H1 (cell line): ENCODE data around the gene LILRB2. TPM values are rescaled to one million over a fixed set of nuclear protein-coding genes. Genes with fewer than 3 reads are reported as not detected.

Experiments
- CTCF ChIA-PET: fragments of 300-600 bp; sonication (Branson Sonifier 250); formaldehyde crosslinking; loops from one replicate; lab custom pipeline; 2021; ENCODE audit not compliant: partially characterized antibody; lab: Charles Lee
- POLR2A ChIA-PET: fragments of 300-600 bp; sonication (Branson Sonifier 250); formaldehyde crosslinking; loops from one replicate; lab custom pipeline; 2021; ENCODE audit warnings: inconsistent platforms; ENCODE audit not compliant: partially characterized antibody; lab: Charles Lee
- DNase-seq, 2 experiments: peaks; one replicate each; pipeline versions ENCODE4 v3.0.0 to v3.0.0-alpha.2; 2010 to 2022; ENCODE audit warnings: low spot score in 2 of 2, low read depth in 1 of 2, mixed read lengths in 1 of 2
- FAIRE-seq: peaks from 2 replicates; lab custom pipeline; 2011; peaks lifted over from hg19 to GRCh38; lab: Jason Lieb, UNC
- H2AFZ ChIP-seq: 2 replicates; pipeline ENCODE4 v1.8.1; 2012; ENCODE audit warnings: low read length, inconsistent platforms
- H2AK5ac ChIP-seq: 2 replicates; pipeline ENCODE4 v1.6.1; 2013; ENCODE audit warnings: low read depth, low read length
- H2BK120ac ChIP-seq: replicated peaks from 2 replicates; pipeline ENCODE3; 2013; ENCODE audit warnings: low read depth, low read length, inconsistent platforms
- H2BK12ac ChIP-seq: 2 replicates; pipeline ENCODE4 v1.6.1; 2013; ENCODE audit warnings: low read depth, low read length
- H2BK15ac ChIP-seq: 2 replicates; pipeline ENCODE4 v1.6.1; 2013; ENCODE audit warnings: low read length
- H2BK20ac ChIP-seq: 2 replicates; pipeline ENCODE4 v1.6.1; 2013; ENCODE audit warnings: low read length
- H2BK5ac ChIP-seq: 2 replicates; pipeline ENCODE4 v1.6.1; 2013; ENCODE audit warnings: low read depth, low read length
- H3K14ac ChIP-seq: 2 replicates; pipeline ENCODE4 v1.6.1; 2013; ENCODE audit warnings: inconsistent platforms; ENCODE audit not compliant: insufficient read length
- H3K18ac ChIP-seq: 2 replicates; pipeline ENCODE4 v1.6.1; 2013; ENCODE audit warnings: low read length; ENCODE audit errors: extremely low read depth
- H3K23ac ChIP-seq: 2 replicates; pipeline ENCODE4 v1.6.1; 2013; ENCODE audit warnings: inconsistent platforms; ENCODE audit not compliant: insufficient read length
- H3K23me2 ChIP-seq: 2 replicates; pipeline ENCODE4 v1.6.1; 2013; ENCODE audit warnings: low read depth, low read length
- H3K27ac ChIP-seq: 2 replicates; pipeline ENCODE4 v1.6.1; 2011; ENCODE audit warnings: low read depth, low read length, inconsistent platforms
- H3K27me3 ChIP-seq, 4 experiments: replicated peaks in 1 of 4; 1 replicate in 1 of 4; 2 replicates in 3 of 4; pipeline versions ENCODE4 v1.6.1 to v1.8.1; 2011 to 2013; ENCODE audit warnings: low read length in 3 of 4, mild to moderate bottlenecking in 3 of 4, inconsistent platforms in 2 of 4, mixed read lengths in 2 of 4, moderate library complexity in 1 of 4; ENCODE audit not compliant: control insufficient read depth in 3 of 4, insufficient read depth in 3 of 4; ENCODE audit errors: extremely low read depth in 1 of 4
- H3K36me3 ChIP-seq, 4 experiments: 2 replicates each; pipeline versions ENCODE4 v1.6.1 to v1.8.1; 2011 to 2013; ENCODE audit warnings: mild to moderate bottlenecking in 4 of 4, low read length in 3 of 4, moderate library complexity in 2 of 4, control low read depth in 1 of 4, inconsistent platforms in 1 of 4; ENCODE audit not compliant: insufficient read depth in 4 of 4, control insufficient read depth in 2 of 4
- H3K4ac ChIP-seq: replicated peaks from 2 replicates; pipeline ENCODE3; 2013; ENCODE audit warnings: low read length, low read depth, mixed read lengths, inconsistent platforms; ENCODE audit not compliant: insufficient read length
- H3K4me1 ChIP-seq, 4 experiments: replicated peaks in 1 of 4; 1 replicate in 1 of 4; 2 replicates in 3 of 4; pipeline versions ENCODE4 v1.6.1 to v1.8.1; 2011 to 2013; ENCODE audit warnings: low read length in 3 of 4, inconsistent platforms in 2 of 4, mixed read lengths in 1 of 4; ENCODE audit not compliant: insufficient read depth in 4 of 4, control insufficient read depth in 3 of 4
- H3K4me2 ChIP-seq, 2 experiments: 2 replicates each; pipeline versions ENCODE4 v1.6.1 to v1.8.1; 2011 to 2013; ENCODE audit warnings: low read depth in 2 of 2, low read length in 2 of 2, control low read depth in 1 of 2, inconsistent platforms in 1 of 2, mild to moderate bottlenecking in 1 of 2; ENCODE audit not compliant: insufficient read depth in 1 of 2
- H3K4me3 ChIP-seq, 4 experiments: fragments of 200-600, 300-600 bp in 1 of 4; sonication (generic), shearing (Covaris generic), sonication (Bioruptor Twin) in 1 of 4; 2 replicates each; pipeline versions ENCODE4 v1.5.1 to v1.8.1; 2011 to 2016; ENCODE audit warnings: low read length in 4 of 4, low read depth in 3 of 4, control low read depth in 2 of 4, inconsistent platforms in 2 of 4, mild to moderate bottlenecking in 2 of 4, mixed read lengths in 1 of 4, moderate library complexity in 1 of 4; ENCODE audit not compliant: insufficient read depth in 2 of 4; ENCODE audit errors: extremely low read depth in 1 of 4
- H3K56ac ChIP-seq: replicated peaks from 2 replicates; pipeline ENCODE3; 2013; ENCODE audit warnings: low read depth, mild to moderate bottlenecking, mixed read lengths, low read length, inconsistent platforms; ENCODE audit not compliant: insufficient read length
- H3K79me1 ChIP-seq: 2 replicates; pipeline ENCODE4 v1.6.1; 2013; ENCODE audit warnings: low read depth, low read length, control low read depth
- H3K79me2 ChIP-seq, 2 experiments: 2 replicates each; pipeline versions ENCODE4 v1.6.1 to v1.8.1; 2012 to 2013; ENCODE audit warnings: low read length in 2 of 2, mild to moderate bottlenecking in 2 of 2, inconsistent platforms in 1 of 2; ENCODE audit not compliant: insufficient read depth in 2 of 2, control insufficient read depth in 1 of 2
- H3K9ac ChIP-seq, 4 experiments: replicated peaks in 1 of 4; 1 replicate in 1 of 4; 2 replicates in 3 of 4; pipeline versions ENCODE4 v1.6.1 to v1.8.1; 2011 to 2013; ENCODE audit warnings: low read depth in 3 of 4, low read length in 3 of 4, control low read depth in 2 of 4, mild to moderate bottlenecking in 2 of 4, moderate library complexity in 2 of 4, inconsistent platforms in 1 of 4; ENCODE audit errors: extremely low read depth in 1 of 4
- H3K9me3 ChIP-seq, 2 experiments: 2 replicates each; pipeline versions ENCODE4 v1.6.1 to v1.8.1; 2012 to 2013; ENCODE audit warnings: mild to moderate bottlenecking in 2 of 2, moderate library complexity in 2 of 2, control low read depth in 1 of 2, inconsistent platforms in 1 of 2, low read depth in 1 of 2, low read length in 1 of 2, mixed read lengths in 1 of 2; ENCODE audit not compliant: insufficient read depth in 2 of 2
- H4K20me1 ChIP-seq, 2 experiments: replicated peaks in 1 of 2; 2 replicates each; pipeline versions ENCODE3 to v1.8.1; 2011 to 2013; ENCODE audit warnings: inconsistent platforms in 2 of 2, low read length in 2 of 2, mild to moderate bottlenecking in 1 of 2; ENCODE audit not compliant: insufficient read depth in 2 of 2, control insufficient read depth in 1 of 2
- H4K5ac ChIP-seq: 2 replicates; pipeline ENCODE4 v1.6.1; 2013; ENCODE audit warnings: low read length, low read depth, mixed read lengths, inconsistent platforms; ENCODE audit not compliant: insufficient read length
- H4K8ac ChIP-seq: 2 replicates; pipeline ENCODE4 v1.8.0; 2013; ENCODE audit warnings: mild to moderate bottlenecking, moderate library complexity, low read length, inconsistent platforms; ENCODE audit not compliant: insufficient read depth; ENCODE audit errors: extremely low read depth
- H4K91ac ChIP-seq: replicated peaks from 2 replicates; pipeline ENCODE3; 2013; ENCODE audit warnings: low read length, mixed read lengths, inconsistent platforms; ENCODE audit not compliant: insufficient read length
- CBX5 ChIP-seq: fragments of 300-800, 300-1000 bp; sonication (generic); IDR thresholded peaks from 2 replicates; pipeline ENCODE4 v1.7.1; 2016; ENCODE audit warnings: antibody characterized with exemption, low read length, low read depth
- CEBPB ChIP-seq: IDR thresholded peaks from 2 replicates; pipeline ENCODE4 v1.6.1; 2012; ENCODE audit warnings: low read depth, low read length
- KDM5A ChIP-seq: fragments of 200-600 bp; IDR thresholded peaks from 2 replicates; pipeline ENCODE4 v1.7.1; 2012; ENCODE audit warnings: mild to moderate bottlenecking, low read length, inconsistent platforms, mixed read lengths
- NRF1 ChIP-seq: IDR thresholded peaks from 2 replicates; pipeline ENCODE4 v1.6.1; 2011; ENCODE audit warnings: mild to moderate bottlenecking, low read depth, low read length, improper control_type of control experiment
- SP1 ChIP-seq: IDR thresholded peaks from 2 replicates; pipeline ENCODE4 v1.6.1; 2011; ENCODE audit warnings: low read depth, low read length
- TAF1 ChIP-seq: IDR thresholded peaks from 2 replicates; pipeline ENCODE4 v1.6.1; 2011; ENCODE audit warnings: mild to moderate bottlenecking, low read depth, low read length
- TCF12 ChIP-seq: IDR thresholded peaks from 2 replicates; pipeline ENCODE4 v1.6.1; 2011; ENCODE audit warnings: low read depth, mild to moderate bottlenecking, low read length
- TEAD4 ChIP-seq: IDR thresholded peaks from 2 replicates; pipeline ENCODE4 v1.6.1; 2012; ENCODE audit warnings: low read depth, low read length, inconsistent platforms, mixed read lengths
- YY1 ChIP-seq: IDR thresholded peaks from 2 replicates; pipeline ENCODE4 v1.6.1; 2011; ENCODE audit warnings: low read depth, mild to moderate bottlenecking, low read length
- WGBS, 2 experiments: shearing (Covaris generic) in 1 of 2; methylation state at CpG; one replicate each; pipeline versions ENCODE4 v1.1.6 to v1.1.7; 2013 to 2015; ENCODE audit warnings: low lambda C conversion rate in 2 of 2, mixed read lengths in 2 of 2, inconsistent platforms in 1 of 2, low coverage in 1 of 2, missing lambda C conversion rate in 1 of 2; ENCODE audit not compliant: insufficient replicate concordance in 2 of 2, insufficient coverage in 1 of 2, insufficient read length in 1 of 2; ENCODE audit errors: extremely low coverage in 1 of 2, missing lambda C conversion rate in 1 of 2; 5-methylcytosine and 5-hydroxymethylcytosine counted together
- polyA plus RNA-seq, 7 experiments: library from polyadenylated mRNA; depleted of rRNA in 3 of 7; stranded (reverse) in 5 of 7; unstranded in 2 of 7; fragments of >200 nt in 5 of 7; fragments of 200-250 nt in 2 of 7; gene quantifications; 1 replicate in 5 of 7; 2 replicates in 1 of 7; 4 replicates in 1 of 7; pipeline versions ENCODE4 v1.2.1 to v1.2.3, GENCODE V29; 2011 to 2013; ENCODE audit warnings: missing spikeins in 2 of 7, mixed read lengths in 2 of 7
- total RNA-seq: library from RNA; stranded (reverse); fragmentation: NEBNext Ultra II Directional; extraction: Animal tissue kit (Norgen Biotek cat#: 25700); gene quantifications from 2 replicates; pipeline ENCODE4 v1.2.1, GENCODE V29; 2021

The LILRB2 gene
- total and polyA plus RNA-seq, 2 of the 8 experiments (the other 6 are each of a cell fraction or from before 2014, with no cell fraction given) = not detected

GRCh38 chr19:54316746-54317107 lies 35.8 kb upstream of the LILRB2 start:
- H3K4ac ChIP-seq = no peak overlapping the region
- TF ChIP-seq CEBPB (no peak), KDM5A (no peak), TEAD4 (0 out of 2 replicates have a peak, but pooled peaks have one; percentile 11), TAF1 (no peak), CBX5 (no peak), YY1 (no peak), NRF1 (no peak), SP1 (0 out of 2 replicates have a peak, but pooled peaks have one; percentile 59), TCF12 (no peak)
- peak overlapping the region; percentile 32; the same call in 1 of the 2 replicates for H3K18ac ChIP-seq
- no peak overlapping the region for H3K56ac ChIP-seq
- 0 out of 7 replicates have a peak overlapping the region, but pooled peaks of 1 of the 4 experiments have one; percentile 59 for H3K9ac ChIP-seq
- no peak overlapping the region for H3K23ac ChIP-seq
- peak overlapping the region; percentile 68 for H2BK5ac ChIP-seq
- H2BK15ac ChIP-seq = no peak overlapping the region
- peak overlapping the region in 1 of 2 experiments; percentile 18; a peak in 2 of 4 replicates for H3K4me2 ChIP-seq
- no peak overlapping the region for H4K91ac ChIP-seq
- no peaks in the 10 kb centered on the region for H4K20me1 ChIP-seq
- FAIRE-seq (peak; percentile 63), DNase-seq (peak; percentile 61 to 78)
- H2AFZ ChIP-seq = no peak overlapping the region
- H3K4me1 ChIP-seq = no peaks in the 10 kb centered on the region; a peak in 1 of 7 replicates
- no peaks in the 10 kb centered on the region for H3K23me2 ChIP-seq
- H3K27me3 ChIP-seq = no peaks in the 10 kb centered on the region
- H4K8ac ChIP-seq = no peak overlapping the region
- H3K9me3 ChIP-seq = peaks cover 0 to 10% of the 10 kb centered on the region in 2 experiments; a peak in 1 of 4 replicates
- H3K79me1 ChIP-seq = no peaks in the 10 kb centered on the region
- no peaks in the 10 kb centered on the region for H3K79me2 ChIP-seq
- H3K36me3 ChIP-seq = no peaks in the 10 kb centered on the region
- H2BK20ac ChIP-seq = 0 out of 2 replicates have a peak overlapping the region, but pooled peaks have one; percentile 41
- H2BK12ac ChIP-seq = no peak overlapping the region
- H3K4me3 ChIP-seq = no peak overlapping the region
- ChIA-PET POLR2A (interaction anchor here (0.8 to 1.6 kb wide), 8 partner anchors 9 to 183 kb away, joined by 3 to 7 read pairs (median 4); partner anchors contain the start of genes LILRB5 and RPS9), CTCF (interaction anchor here (0.6 to 1.9 kb wide), 9 partner anchors 8 to 418 kb away, joined by 3 to 10 read pairs (median 4); partner anchors contain the start of gene MBOAT7)
- no peak overlapping the region for H3K14ac ChIP-seq
- no peak overlapping the region for H4K5ac ChIP-seq
- WGBS, 2 experiments = 60% methylated on average over 11 of the region's 11 CpGs; no CpG with 5 or more reads in 1 of the 2 experiments
- H2BK120ac ChIP-seq = no peak overlapping the region
- H2AK5ac ChIP-seq = no peak overlapping the region
- peak overlapping the region; percentile 69; the same call in 1 of the 2 replicates for H3K27ac ChIP-seq
